Suppressor macrophage (primary cell): ENCODE measurements around the gene MRPS12.
"Not testable (repeated sequence)": the region's sequence is repeated elsewhere in the genome, so short reads cannot be mapped to it uniquely, and the experiment has no call there.

Experiments used
- DNase-seq, 4 experiments: peaks; one replicate each; pipeline ENCODE4 v3.0.0-alpha.2; 2020 to 2022

MRPS12 gene

DNA sequence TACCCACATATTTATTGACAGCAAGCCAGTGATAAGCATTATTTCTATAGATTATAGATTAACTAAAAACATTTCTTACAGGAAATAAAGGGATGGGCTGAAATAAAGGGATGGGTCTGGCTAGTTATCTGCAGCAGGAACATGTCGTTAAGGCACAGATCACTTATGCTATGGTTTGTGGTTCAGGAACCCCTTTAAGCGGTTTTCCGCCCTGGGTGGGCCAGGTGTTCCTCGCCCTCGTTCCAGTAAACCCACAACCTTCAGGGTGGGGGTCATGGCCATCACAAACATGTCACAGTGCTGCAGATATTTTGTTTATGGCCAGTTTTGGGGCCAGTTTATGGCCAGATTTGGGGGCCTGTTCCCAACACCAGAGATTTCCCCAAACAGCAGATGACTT is 10.7 kb downstream of the MRPS12 start:
- DNase-seq: not testable (repeated sequence)

GRCh38 chr19:38941979-38942378 is 11.2 kb downstream of the MRPS12 start:
- no peak for DNase-seq

- DNase-seq: no peak
Observed at GRCh38 chr19:38942471-38943181, 11.9 kb downstream of the MRPS12 start.

- DNase-seq: no peak
Observed at GRCh38 chr19:38944981-38945506, 14.3 kb downstream of the MRPS12 start.

GRCh38 chr19:38945562-38946228 is 15.0 kb downstream of the MRPS12 start:
- no peak for DNase-seq

DNA sequence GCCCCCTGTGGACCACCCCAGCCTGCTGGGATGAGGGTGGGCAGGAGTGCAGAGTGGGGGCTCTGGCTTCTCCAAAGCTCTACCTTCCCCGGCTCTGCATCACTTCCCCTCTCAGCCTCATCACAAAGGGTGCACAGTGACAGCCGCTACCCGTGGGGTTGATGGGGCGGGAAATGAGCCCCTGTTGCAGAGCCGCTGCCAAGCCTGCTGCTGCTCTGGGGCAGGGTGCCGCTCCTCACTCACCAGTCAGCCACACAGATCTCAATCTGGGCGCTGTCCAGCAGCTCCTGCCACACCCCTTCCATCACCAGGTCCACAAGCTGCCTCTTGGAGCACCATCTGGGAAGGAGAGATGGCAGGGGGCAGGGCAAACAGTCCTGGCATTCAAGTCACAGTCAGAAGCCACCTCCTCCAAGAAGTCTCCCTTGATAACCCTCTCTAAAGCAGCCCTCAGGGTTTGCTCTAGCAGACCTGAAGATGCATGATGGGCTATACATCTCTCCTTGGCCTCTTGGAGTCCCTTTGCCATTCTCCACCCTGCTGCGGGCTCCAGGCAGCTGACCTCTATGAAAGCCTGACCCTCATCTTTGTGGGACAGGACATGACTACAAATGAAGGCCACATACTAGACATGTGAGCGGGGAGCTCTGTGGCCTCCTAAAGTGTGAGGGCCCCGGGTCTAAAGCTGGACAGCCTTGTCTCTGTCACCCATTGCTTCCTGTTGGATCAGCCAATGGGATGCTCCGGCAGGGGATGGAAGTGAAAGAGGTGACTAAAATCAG is 15.7 kb downstream of the MRPS12 start:
- no peak for DNase-seq

- peak; percentile 73 to 90 (median 78) for DNase-seq
Observed at GRCh38 chr19:38949580-38950367, 19.0 kb downstream of the MRPS12 start.

DNA sequence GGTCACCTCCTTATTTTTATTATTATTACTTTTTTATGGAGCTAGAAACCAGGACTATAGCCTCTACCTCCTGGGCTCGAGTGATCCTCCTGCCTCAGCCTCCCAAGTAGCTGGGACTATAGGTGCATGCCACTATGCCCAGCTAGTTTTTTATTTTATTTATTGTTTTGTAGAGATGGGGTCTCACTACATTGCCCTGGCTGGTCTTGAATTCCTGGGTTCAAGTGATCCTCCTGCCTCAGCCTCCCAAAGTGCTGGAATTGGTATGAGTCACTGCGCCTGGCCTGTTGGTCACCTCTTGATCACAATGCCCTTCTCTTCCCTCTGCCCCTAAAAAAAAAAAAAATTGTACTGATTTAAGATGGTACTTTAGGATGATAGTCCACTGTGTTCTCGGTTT is 20.4 kb downstream of the MRPS12 start:
- DNase-seq: no peak

GRCh38 chr19:38952395-38953165 is 21.8 kb downstream of the MRPS12 start:
- DNase-seq: peak; percentile 53 to 71 (median 61)

DNA sequence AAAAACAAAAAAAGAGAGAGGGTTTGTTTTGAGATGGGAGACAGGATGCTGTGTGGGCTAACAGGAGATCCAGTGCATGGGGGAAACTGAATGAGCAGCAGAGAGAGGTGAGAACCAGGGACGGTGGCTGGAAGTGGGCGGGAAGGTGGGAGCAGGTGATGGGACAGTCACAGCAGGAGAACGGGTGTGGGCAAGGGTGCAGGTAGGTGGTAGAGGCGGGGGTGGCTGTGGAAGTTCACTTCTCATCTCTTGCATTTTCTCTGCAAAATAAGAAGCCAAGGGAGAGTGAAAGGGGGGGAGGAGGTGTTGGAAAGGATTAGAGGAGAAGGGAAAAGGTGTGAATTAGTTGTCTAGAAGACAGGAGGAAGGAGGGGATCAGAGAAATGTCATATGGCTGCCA is 22.9 kb downstream of the MRPS12 start:
- no peak for DNase-seq

- no peak for DNase-seq
Observed at GRCh38 chr19:38956264-38956663, 25.5 kb downstream of the MRPS12 start.

GRCh38 chr19:38958301-38958700 is 27.6 kb downstream of the MRPS12 start:
- no peak for DNase-seq

DNA sequence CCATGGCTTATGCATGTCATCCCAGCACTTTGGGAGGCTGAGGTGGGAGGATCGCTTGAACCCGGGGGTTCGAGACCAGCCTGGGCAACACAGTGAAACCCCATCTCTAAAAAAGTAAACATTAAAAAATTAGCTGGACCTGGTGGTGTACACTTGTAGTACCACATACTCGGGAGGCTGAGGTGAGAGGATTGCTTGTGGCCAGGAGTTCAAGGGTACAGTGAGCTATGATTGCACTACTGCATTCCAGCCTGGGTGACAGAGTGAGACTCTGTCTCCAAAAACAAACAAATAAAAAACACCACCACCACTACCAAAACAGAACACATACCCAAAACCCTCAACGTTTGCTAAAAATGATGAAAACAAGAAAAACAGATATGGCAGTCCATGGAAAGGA is 28.9 kb downstream of the MRPS12 start:
- no peak for DNase-seq

DNA sequence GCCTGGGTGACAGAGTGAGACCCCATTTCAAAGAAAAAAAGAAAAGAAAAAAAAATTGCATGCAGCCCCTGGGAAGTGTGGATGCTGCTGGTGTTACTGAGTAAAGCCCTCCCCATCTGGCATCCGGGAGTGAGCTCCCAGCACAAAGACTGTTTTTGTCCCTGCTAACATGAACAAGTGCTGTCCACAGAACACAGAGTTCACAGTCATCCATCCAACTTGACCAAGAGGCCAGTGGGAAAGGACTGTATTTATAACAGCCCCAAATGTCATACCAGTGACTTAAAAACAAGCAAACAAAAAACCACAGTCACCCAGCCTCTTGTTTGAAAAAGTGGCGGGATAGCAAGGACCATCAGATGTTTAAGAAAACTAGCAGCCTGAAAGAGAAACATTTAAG is 34.0 kb downstream of the MRPS12 start:
- DNase-seq: no peak

DNA sequence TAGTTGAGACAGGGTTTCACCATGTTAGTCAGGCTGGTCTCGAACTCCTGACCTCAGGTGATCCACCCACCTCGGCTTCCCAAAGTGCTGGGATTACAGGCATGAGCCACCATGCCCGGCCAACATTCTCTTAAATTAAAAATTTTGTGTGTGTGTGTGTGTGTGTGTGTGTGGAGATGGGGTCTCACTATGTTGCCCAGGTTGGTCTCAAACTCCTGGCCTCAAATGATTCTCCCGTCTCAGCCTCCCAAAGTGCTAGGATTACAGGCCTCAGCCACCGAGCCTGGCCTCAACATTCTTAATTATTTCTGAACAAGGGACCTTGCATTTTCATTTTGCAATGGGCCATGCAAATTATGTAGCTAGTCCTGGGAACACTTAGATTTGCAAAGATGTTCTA is 35.4 kb downstream of the MRPS12 start:
- not testable (repeated sequence) for DNase-seq

GRCh38 chr19:38970664-38971532 is 40.2 kb downstream of the MRPS12 start:
- no peak for DNase-seq

GRCh38 chr19:38971672-38972071 is 40.9 kb downstream of the MRPS12 start:
- DNase-seq: no peak

- no peak for DNase-seq
Observed at GRCh38 chr19:38974624-38975213, 44.0 kb downstream of the MRPS12 start.

GRCh38 chr19:38975214-38975860 is 44.6 kb downstream of the MRPS12 start, which contains the start of gene FBXO17:
Gene FBXO17, minus strand, starts transcription at chr19:38975742. Its CDS starts 25,423 bp downstream, at chr19:38950319.
- no peak for DNase-seq

DNA sequence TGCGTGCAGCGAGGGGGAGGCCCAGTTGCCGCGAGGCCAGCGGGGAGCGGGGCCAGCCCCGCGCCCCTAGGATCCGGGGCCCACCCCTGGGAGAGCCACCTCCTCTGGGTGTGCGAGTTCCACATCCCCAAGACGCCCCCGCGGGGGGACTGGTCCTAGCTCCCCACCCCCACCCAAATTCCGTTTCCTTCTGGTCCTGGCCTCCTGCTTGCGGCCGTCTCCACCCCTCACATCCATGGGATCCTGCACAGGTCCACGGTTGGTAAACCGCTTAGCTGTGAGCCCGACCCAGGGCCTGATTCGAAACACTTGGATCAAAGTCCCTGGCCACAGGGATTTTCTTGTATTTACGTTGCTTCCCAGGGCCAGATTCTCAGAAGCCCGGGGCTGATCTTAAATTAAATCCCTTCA is 45.1 kb downstream of the MRPS12 start:
- DNase-seq: no peak
